PC-9 (cell line): Measurements from ENCODE around the gene ATP8A1. TPM values are rescaled to one million over a fixed set of nuclear protein-coding genes. Genes with fewer than 3 reads are reported as not detected.

Experiments used
- BruUV-seq: library from RNA; stranded (reverse); fragments of 400-500 nt; replicated peaks from 2 replicates; lab custom pipeline; 2021; lab: Mats Ljungman, UMichigan
- CTCF ChIA-PET: fragments of 300-600 bp; sonication (Branson Sonifier 250); formaldehyde crosslinking; loops from one replicate; lab custom pipeline; 2022; ENCODE audit warnings: antibody characterized with exemption; lab: Charles Lee
- POLR2A ChIA-PET: fragments of 300-600 bp; sonication (Branson Sonifier 250); formaldehyde crosslinking; loops from one replicate; lab custom pipeline; 2022; ENCODE audit warnings: antibody characterized with exemption; ENCODE audit not compliant: unreplicated experiment; lab: Charles Lee
- DNase-seq, 2 experiments: peaks; one replicate each; pipeline versions ENCODE4 v3.0.0 to v3.0.0-alpha.2; 2015 to 2022; ENCODE audit warnings: mixed read lengths in 1 of 2
- H2AFZ ChIP-seq: fragments of 200-600 bp; sonication (generic); 2 replicates; pipeline ENCODE4 v1.8.1; 2017; ENCODE audit warnings: antibody characterized with exemption
- H3F3A ChIP-seq: fragments of 200-600 bp; sonication (generic); 2 replicates; pipeline ENCODE4 v1.8.1; 2017; ENCODE audit warnings: antibody characterized with exemption, mild to moderate bottlenecking, low read depth; ENCODE audit not compliant: insufficient read depth
- H3K27ac ChIP-seq: fragments of 200-600 bp; sonication (generic); 2 replicates; pipeline ENCODE4 v1.6.1; 2016; ENCODE audit warnings: mixed run types
- H3K27me3 ChIP-seq: fragments of 200-600 bp; sonication (generic); 2 replicates; pipeline ENCODE4 v1.6.1; 2016; ENCODE audit warnings: low read depth, mixed run types; ENCODE audit not compliant: insufficient read depth
- H3K36me3 ChIP-seq: fragments of 200-600 bp; sonication (generic); 2 replicates; pipeline ENCODE4 v1.6.1; 2016; ENCODE audit warnings: low read depth, mixed run types
- H3K4me1 ChIP-seq: fragments of 200-600 bp; sonication (generic); replicated peaks from 2 replicates; pipeline ENCODE4 v1.6.1; 2016; ENCODE audit warnings: mixed run types; ENCODE audit not compliant: insufficient read depth
- H3K4me2 ChIP-seq: fragments of 200-600 bp; sonication (generic); 2 replicates; pipeline ENCODE4 v1.6.1; 2017; ENCODE audit warnings: mixed run types
- H3K4me3 ChIP-seq: fragments of 200-600 bp; sonication (generic); 2 replicates; pipeline ENCODE4 v1.6.1; 2016; ENCODE audit warnings: mixed run types
- H3K79me2 ChIP-seq: fragments of 200-600 bp; sonication (generic); 2 replicates; pipeline ENCODE4 v1.6.1; 2017; ENCODE audit warnings: low read depth, mixed run types
- H3K9me2 ChIP-seq: fragments of 200-600 bp; sonication (generic); 2 replicates; pipeline ENCODE4 v1.8.1; 2017; ENCODE audit warnings: mild to moderate bottlenecking; ENCODE audit not compliant: insufficient read depth
- H3K9me3 ChIP-seq: fragments of 200-600 bp; sonication (generic); 2 replicates; pipeline ENCODE4 v1.8.1; 2016; ENCODE audit warnings: low read depth; ENCODE audit not compliant: insufficient read depth
- H4K20me1 ChIP-seq: fragments of 200-600 bp; sonication (generic); 2 replicates; pipeline ENCODE4 v1.8.1; 2017; ENCODE audit not compliant: insufficient read depth
- EZH2 ChIP-seq: fragments of 200-600 bp; sonication (generic); IDR thresholded peaks from 2 replicates; pipeline ENCODE4 v1.8.0; 2017; ENCODE audit warnings: antibody characterized with exemption, low read depth
- intact Hi-C: fragments of 100-400 bp; cut with micrococcal nuclease; formaldehyde crosslinking; loops from one replicate; pipeline ENCODE4 v1.10.0; 2022; ENCODE audit not compliant: unreplicated experiment
- total RNA-seq: library from RNA; stranded (reverse); gene quantifications from 2 replicates; pipeline ENCODE4 v1.2.3, GENCODE V29; 2021
- TF ChIP-seq, protein P1 (sequence below): fragments of 200-600 bp; sonication (generic); conservative IDR thresholded peaks from 2 replicates; pipeline ENCODE4 v1.6.1; 2017; ENCODE audit warnings: mixed run types, antibody characterized with exemption, mild to moderate bottlenecking, moderate library complexity

Gene ATP8A1
- total RNA-seq, 1 experiment from 2014 or later: not detected

DNA sequence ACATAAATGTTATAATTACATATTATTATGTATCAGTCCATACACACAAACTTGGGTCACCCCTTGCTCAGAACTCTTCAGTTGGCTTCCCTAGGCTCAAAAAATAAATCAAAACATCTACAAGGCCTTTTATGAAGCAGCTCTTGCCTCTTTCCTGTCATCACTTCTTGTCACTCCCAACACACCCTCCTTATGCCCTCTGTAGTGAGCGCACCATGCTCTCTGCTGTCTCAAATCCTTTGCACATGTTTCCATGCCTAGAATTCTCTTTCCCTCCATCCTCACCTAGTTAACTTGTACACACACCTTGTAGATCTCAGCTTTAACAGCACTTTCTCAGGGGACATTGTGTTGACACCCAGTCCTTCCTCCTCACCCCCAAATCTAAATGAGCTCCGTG, 53.0 kb downstream of the ATP8A1 start:
- no TSS peak for BruUV-seq

DNA sequence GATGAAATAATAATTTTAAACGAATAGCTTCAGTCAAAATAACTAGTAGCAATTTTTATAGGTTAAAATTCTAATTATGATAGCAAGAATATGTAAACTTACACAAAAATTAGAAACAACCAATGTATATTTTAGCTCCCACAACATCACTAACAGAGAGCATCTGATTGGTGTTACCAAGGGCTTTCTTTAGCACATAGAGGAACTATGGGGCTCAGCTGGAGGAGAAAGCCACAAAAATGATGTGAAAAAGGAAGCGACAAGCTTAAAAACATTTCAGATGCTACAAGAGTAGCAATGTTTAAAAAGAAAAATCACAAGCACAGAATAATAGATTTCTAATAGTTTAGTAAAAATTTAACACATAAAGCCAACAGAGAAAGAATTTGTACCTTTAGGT, 56.3 kb downstream of the ATP8A1 start:
- no peak for DNase-seq
- Histone ChIP-seq H3K4me1 (no peaks in the 10 kb centered on the region), H3K9me3 (no peaks in the 10 kb centered on the region), H3K36me3 (no peaks in the 10 kb centered on the region), H3K79me2 (no peaks in the 10 kb centered on the region), H3K4me3 (no peak overlapping the region), H3K4me2 (no peak overlapping the region), H3K27ac (no peak overlapping the region), H3K9me2 (no peaks in the 10 kb centered on the region), H4K20me1 (no peaks in the 10 kb centered on the region), H3F3A (no peaks in the 10 kb centered on the region), H2AFZ (no peak overlapping the region), H3K27me3 (no peaks in the 10 kb centered on the region)
- intact Hi-C loops: no loop called here
- ChIA-PET POLR2A (interaction anchor here (0.8 kb wide), 1 partner anchor 234 kb away, joined by 7 read pairs; no protein-coding TSS in a partner anchor), CTCF (no interaction called here)
- no TSS peak for BruUV-seq
- TF ChIP-seq, protein P1, sequence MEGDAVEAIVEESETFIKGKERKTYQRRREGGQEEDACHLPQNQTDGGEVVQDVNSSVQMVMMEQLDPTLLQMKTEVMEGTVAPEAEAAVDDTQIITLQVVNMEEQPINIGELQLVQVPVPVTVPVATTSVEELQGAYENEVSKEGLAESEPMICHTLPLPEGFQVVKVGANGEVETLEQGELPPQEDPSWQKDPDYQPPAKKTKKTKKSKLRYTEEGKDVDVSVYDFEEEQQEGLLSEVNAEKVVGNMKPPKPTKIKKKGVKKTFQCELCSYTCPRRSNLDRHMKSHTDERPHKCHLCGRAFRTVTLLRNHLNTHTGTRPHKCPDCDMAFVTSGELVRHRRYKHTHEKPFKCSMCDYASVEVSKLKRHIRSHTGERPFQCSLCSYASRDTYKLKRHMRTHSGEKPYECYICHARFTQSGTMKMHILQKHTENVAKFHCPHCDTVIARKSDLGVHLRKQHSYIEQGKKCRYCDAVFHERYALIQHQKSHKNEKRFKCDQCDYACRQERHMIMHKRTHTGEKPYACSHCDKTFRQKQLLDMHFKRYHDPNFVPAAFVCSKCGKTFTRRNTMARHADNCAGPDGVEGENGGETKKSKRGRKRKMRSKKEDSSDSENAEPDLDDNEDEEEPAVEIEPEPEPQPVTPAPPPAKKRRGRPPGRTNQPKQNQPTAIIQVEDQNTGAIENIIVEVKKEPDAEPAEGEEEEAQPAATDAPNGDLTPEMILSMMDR: no peak
- no peak for TF ChIP-seq EZH2

More for the DNA sequence above, 53.0 kb downstream of the ATP8A1 start:
- H3K4me2 ChIP-seq: no peak overlapping the region
- H3K9me3 ChIP-seq: no peaks in the 10 kb centered on the region
- CTCF ChIA-PET: no interaction called here
- H3K4me1 ChIP-seq: no peaks in the 10 kb centered on the region
- no peaks in the 10 kb centered on the region for H3K27me3 ChIP-seq
- H3K9me2 ChIP-seq: no peaks in the 10 kb centered on the region
- intact Hi-C loops: no loop called here
- POLR2A ChIA-PET: no interaction called here
- H3K79me2 ChIP-seq: no peaks in the 10 kb centered on the region
- TF ChIP-seq, protein P1: no peak
- TF ChIP-seq EZH2: no peak
- no peak overlapping the region for H3K27ac ChIP-seq
- no peak overlapping the region for H2AFZ ChIP-seq
- no peak overlapping the region for H3K4me3 ChIP-seq
- DNase-seq: no peak
- no peaks in the 10 kb centered on the region for H3F3A ChIP-seq
- H3K36me3 ChIP-seq: no peaks in the 10 kb centered on the region
- H4K20me1 ChIP-seq: no peaks in the 10 kb centered on the region

DNA sequence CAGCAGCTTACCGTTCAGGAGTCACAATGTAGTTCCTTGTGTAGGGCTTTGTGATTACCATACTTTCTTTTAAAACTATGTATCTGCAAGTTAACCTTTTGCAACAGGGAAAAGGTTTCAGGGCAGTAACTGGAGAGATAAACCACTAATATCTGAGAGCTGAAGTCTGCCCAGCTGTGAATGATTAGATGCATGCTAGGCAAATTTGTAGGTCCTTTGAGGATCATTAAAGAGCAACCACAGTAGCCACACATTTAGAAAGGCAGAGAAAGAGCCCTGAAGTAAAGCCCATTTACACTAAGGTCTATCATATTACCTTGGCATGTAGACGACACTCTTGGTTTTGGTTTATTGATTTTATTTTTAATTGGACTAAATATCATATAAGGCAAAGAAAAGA, 60.0 kb downstream of the ATP8A1 start:
- intact Hi-C loops: no loop called here
- H3K79me2 ChIP-seq: no peaks in the 10 kb centered on the region

More for the DNA sequence above, 60.0 kb downstream of the ATP8A1 start:
- Histone ChIP-seq H3K4me3 (no peak overlapping the region), H3F3A (no peaks in the 10 kb centered on the region), H3K36me3 (no peaks in the 10 kb centered on the region), H3K9me2 (no peaks in the 10 kb centered on the region), H3K27ac (no peak overlapping the region), H3K4me2 (no peak overlapping the region), H4K20me1 (no peaks in the 10 kb centered on the region), H3K4me1 (no peaks in the 10 kb centered on the region), H3K9me3 (no peaks in the 10 kb centered on the region), H3K27me3 (no peaks in the 10 kb centered on the region), H2AFZ (no peak overlapping the region)
- DNase-seq: no peak
- BruUV-seq: no TSS peak
- no peak for TF ChIP-seq EZH2
- TF ChIP-seq, protein P1: no peak
- CTCF ChIA-PET: no interaction called here
- POLR2A ChIA-PET: no interaction called here
